BLaER1 treated with 17β-estradiol and CSF1 and Interleukin-3, amounts not matched to agents 10 nM and 100 nM (cell line): Measurements from ENCODE around the gene RAP1A.
A peak's percentile ranks its signal among the peaks of the same experiment; 100 is the strongest.

ENCODE experiments used
- H3K27ac ChIP-seq, 11 experiments: shearing (Covaris generic); formaldehyde crosslinking; 2 replicates each; pipeline ENCODE4 v1.8.1; 2022
- H3K27me3 ChIP-seq, 11 experiments: shearing (Covaris generic); formaldehyde crosslinking; 2 replicates each; pipeline ENCODE4 v1.8.1; 2022
- H3K36me3 ChIP-seq, 11 experiments: shearing (Covaris generic); formaldehyde crosslinking; 2 replicates each; pipeline ENCODE4 v1.8.1; 2022
- H3K4me1 ChIP-seq, 10 experiments: shearing (Covaris generic); formaldehyde crosslinking; 2 replicates each; pipeline ENCODE4 v1.8.1; 2022
- H3K4me2 ChIP-seq, 11 experiments: shearing (Covaris generic); formaldehyde crosslinking; 2 replicates each; pipeline ENCODE4 v1.8.1; 2022
- H3K4me3 ChIP-seq, 10 experiments: shearing (Covaris generic); formaldehyde crosslinking; 2 replicates each; pipeline ENCODE4 v1.8.1; 2022
- H3K9ac ChIP-seq, 11 experiments: shearing (Covaris generic); formaldehyde crosslinking; 2 replicates each; pipeline ENCODE4 v1.8.1; 2022
- H3K9me3 ChIP-seq, 11 experiments: shearing (Covaris generic); formaldehyde crosslinking; replicated peaks in 1 of 11; 2 replicates each; pipeline ENCODE4 v1.8.1; 2022
- H4K20me1 ChIP-seq, 11 experiments: shearing (Covaris generic); formaldehyde crosslinking; 2 replicates each; pipeline ENCODE4 v1.8.1; 2022
- Cebpa-rat ChIP-seq, 11 experiments: shearing (Covaris generic); IDR thresholded peaks; 2 replicates each; pipeline ENCODE4 v1.8.1; 2022

The RAP1A gene

GRCh38 chr1:111733183-111733991 is 113.8 kb downstream of the RAP1A start:
- Histone ChIP-seq H3K27me3 (peaks cover 0 to 17% (median under 1%) of the 10 kb centered on the region in 11 experiments; a peak in 7 of 22 replicates), H4K20me1 (no peaks in the 10 kb centered on the region; a peak in 3 of 22 replicates), H3K9me3 (no peaks in the 10 kb centered on the region), H3K4me1 (peaks cover 56 to 78% (median 69%) of the 10 kb centered on the region in 10 experiments), H3K4me3 (peak overlapping the region in 9 of 10 experiments; percentile 13 to 63 (median 49); a peak in 14 of 20 replicates), H3K9ac (peak overlapping the region; percentile 62 to 83 (median 80)), H3K36me3 (no peaks in the 10 kb centered on the region; a peak in 2 of 22 replicates), H3K27ac (peak overlapping the region; percentile 78 to 98 (median 94)), H3K4me2 (peak overlapping the region; percentile 88 to 98 (median 95))
- 0 out of 22 replicates have a peak, but pooled peaks of 1 of the 11 experiments have one; percentile 13 for TF ChIP-seq Cebpa-rat (IDR thresholded peaks at IDR 0.05)

GRCh38 chr1:111733992-111734341 is 114.4 kb downstream of the RAP1A start:
- H3K27me3 ChIP-seq, result peaks cover 0 to 23% (median 6%) of the 10 kb centered on the region in 11 experiments; a peak in 10 of 22 replicates
- no peaks in the 10 kb centered on the region for H3K9me3 ChIP-seq
- H3K4me1 ChIP-seq, result peaks cover 59 to 84% (median 74%) of the 10 kb centered on the region in 10 experiments
- H3K27ac ChIP-seq, result peak overlapping the region; percentile 78 to 98 (median 94)
- H4K20me1 ChIP-seq, result no peaks in the 10 kb centered on the region; a peak in 3 of 22 replicates
- peak overlapping the region; percentile 62 to 83 (median 80) for H3K9ac ChIP-seq
- peak overlapping the region; percentile 88 to 98 (median 95) for H3K4me2 ChIP-seq
- H3K4me3 ChIP-seq, result peak overlapping the region in 9 of 10 experiments; percentile 13 to 63 (median 49); a peak in 13 of 20 replicates
- H3K36me3 ChIP-seq, result no peaks in the 10 kb centered on the region; a peak in 2 of 22 replicates
- peak in 8 of 11 experiments; percentile 23 to 77 (median 62); a peak in 11 of 22 replicates for TF ChIP-seq Cebpa-rat (IDR thresholded peaks at IDR 0.05)

- Histone ChIP-seq H3K4me1 (peaks cover 63 to 84% (median 77%) of the 10 kb centered on the region in 10 experiments), H3K36me3 (no peaks in the 10 kb centered on the region; a peak in 2 of 22 replicates), H3K27ac (peak overlapping the region; percentile 78 to 98 (median 94); a peak in 21 of 22 replicates), H4K20me1 (no peaks in the 10 kb centered on the region; a peak in 2 of 22 replicates), H3K9ac (peak overlapping the region in 9 of 11 experiments; percentile 72 to 83 (median 81); a peak in 16 of 22 replicates), H3K4me3 (0 out of 20 replicates have a peak overlapping the region, but pooled peaks of 2 of the 10 experiments have one; percentile 45 to 49), H3K27me3 (peaks cover 0 to 27% (median 11%) of the 10 kb centered on the region in 11 experiments; a peak in 18 of 22 replicates), H3K4me2 (peak overlapping the region; percentile 88 to 98 (median 95)), H3K9me3 (no peaks in the 10 kb centered on the region)
- no peak for TF ChIP-seq Cebpa-rat (IDR thresholded peaks at IDR 0.05)
Observed at GRCh38 chr1:111734426-111734825, 114.8 kb downstream of the RAP1A start.

GRCh38 chr1:111734856-111735255 is 115.3 kb downstream of the RAP1A start:
- H3K4me3 ChIP-seq, result no peak overlapping the region
- peaks cover 3 to 32% (median 15%) of the 10 kb centered on the region in 11 experiments for H3K27me3 ChIP-seq
- no peaks in the 10 kb centered on the region; a peak in 1 of 22 replicates for H4K20me1 ChIP-seq
- peaks cover 67 to 85% (median 81%) of the 10 kb centered on the region in 10 experiments for H3K4me1 ChIP-seq
- peak overlapping the region in 9 of 11 experiments; percentile 86 to 98 (median 95); a peak in 20 of 22 replicates for H3K27ac ChIP-seq
- H3K4me2 ChIP-seq, result peak overlapping the region; percentile 91 to 98 (median 95)
- no peak for TF ChIP-seq Cebpa-rat (IDR thresholded peaks at IDR 0.05)
- no peaks in the 10 kb centered on the region for H3K9me3 ChIP-seq
- H3K36me3 ChIP-seq, result no peaks in the 10 kb centered on the region; a peak in 1 of 22 replicates
- peak overlapping the region in 4 of 11 experiments; percentile 77 to 83 (median 82); a peak in 7 of 22 replicates for H3K9ac ChIP-seq

GRCh38 chr1:111735321-111735720 is 115.7 kb downstream of the RAP1A start:
- Histone ChIP-seq H3K36me3 (no peaks in the 10 kb centered on the region; a peak in 1 of 22 replicates), H3K4me3 (no peak overlapping the region), H3K27ac (peak overlapping the region in 6 of 11 experiments; percentile 35 to 97 (median 92); a peak in 8 of 22 replicates), H3K9ac (0 out of 22 replicates have a peak overlapping the region, but pooled peaks of 1 of the 11 experiments have one; percentile 29), H3K4me1 (peaks cover 72 to 87% (median 85%) of the 10 kb centered on the region in 10 experiments), H3K4me2 (peak overlapping the region; percentile 91 to 99 (median 95)), H4K20me1 (peaks cover 0 to 2% (median 0%) of the 10 kb centered on the region in 11 experiments; a peak in 1 of 22 replicates), H3K27me3 (peaks cover 8 to 36% (median 20%) of the 10 kb centered on the region in 11 experiments), H3K9me3 (no peaks in the 10 kb centered on the region)
- TF ChIP-seq Cebpa-rat (IDR thresholded peaks at IDR 0.05), result no peak

GRCh38 chr1:111735858-111736544 is 116.4 kb downstream of the RAP1A start:
- no peak for TF ChIP-seq Cebpa-rat (IDR thresholded peaks at IDR 0.05)
- H3K27ac ChIP-seq, result peak overlapping the region in 5 of 11 experiments; percentile 19 to 97 (median 61); a peak in 9 of 22 replicates
- H3K4me2 ChIP-seq, result peak overlapping the region; percentile 91 to 99 (median 95)
- no peak overlapping the region for H3K4me3 ChIP-seq
- H3K9me3 ChIP-seq, result no peaks in the 10 kb centered on the region
- peaks cover 0 to 6% (median 0%) of the 10 kb centered on the region in 11 experiments; a peak in 1 of 22 replicates for H4K20me1 ChIP-seq
- H3K27me3 ChIP-seq, result peaks cover 15 to 43% (median 26%) of the 10 kb centered on the region in 11 experiments
- H3K4me1 ChIP-seq, result peaks cover 75 to 92% (median 89%) of the 10 kb centered on the region in 10 experiments
- peak overlapping the region in 3 of 11 experiments; percentile 14 to 36 (median 29); a peak in 2 of 22 replicates for H3K9ac ChIP-seq
- no peaks in the 10 kb centered on the region for H3K36me3 ChIP-seq

GRCh38 chr1:111736548-111737215 is 117.1 kb downstream of the RAP1A start:
- Histone ChIP-seq H3K36me3 (no peaks in the 10 kb centered on the region), H3K27me3 (peaks cover 21 to 50% (median 33%) of the 10 kb centered on the region in 11 experiments), H3K9ac (0 out of 22 replicates have a peak overlapping the region, but pooled peaks of 1 of the 11 experiments have one; percentile 14), H3K4me2 (peak overlapping the region; percentile 91 to 99 (median 95)), H3K4me1 (peaks cover 75 to 95% (median 88%) of the 10 kb centered on the region in 10 experiments), H3K27ac (peak overlapping the region in 1 of 11 experiments; percentile 97; a peak in 1 of 22 replicates), H3K4me3 (no peak overlapping the region), H3K9me3 (no peaks in the 10 kb centered on the region), H4K20me1 (peaks cover 0 to 6% (median 0%) of the 10 kb centered on the region in 11 experiments; a peak in 1 of 22 replicates)
- no peak for TF ChIP-seq Cebpa-rat (IDR thresholded peaks at IDR 0.05)
